Measurements from ENCODE around the gene PGR.

The PGR gene

DNA sequence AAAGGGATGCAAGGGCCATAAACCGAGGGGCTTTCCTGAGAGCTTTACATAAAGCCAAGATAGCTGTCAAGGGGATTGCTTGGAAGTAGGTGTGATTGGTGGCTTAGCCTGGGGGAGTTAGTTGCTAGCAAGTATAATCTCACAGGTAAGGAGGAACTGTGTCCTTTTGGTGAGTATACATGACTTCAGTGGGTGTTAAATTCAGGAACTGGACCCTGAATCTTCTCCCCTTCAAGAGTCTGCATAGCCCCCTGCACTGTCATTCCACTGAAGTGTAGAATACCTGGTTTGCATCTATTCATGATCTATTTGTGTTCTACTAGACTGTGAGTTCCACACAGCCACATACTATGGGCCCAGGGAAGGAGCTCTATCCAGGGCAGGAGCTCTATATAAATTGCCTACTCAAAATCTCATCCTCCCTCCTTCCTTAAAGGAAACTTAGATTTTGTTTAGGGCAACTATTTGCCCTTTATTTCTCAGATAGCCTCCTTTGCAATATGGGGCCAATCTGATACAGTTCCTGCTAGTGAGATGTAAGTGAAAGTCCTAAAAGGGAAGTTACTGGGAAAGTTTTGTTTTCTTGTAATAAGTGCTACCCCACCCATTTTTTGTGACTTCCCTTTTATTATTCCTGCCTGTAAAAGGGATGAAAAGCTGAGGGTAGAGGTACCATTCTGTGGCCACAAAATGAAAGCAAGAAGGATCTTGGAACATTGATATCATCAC, 120.5 kb downstream of the PGR start:
- no peak for DNase-seq

DNA sequence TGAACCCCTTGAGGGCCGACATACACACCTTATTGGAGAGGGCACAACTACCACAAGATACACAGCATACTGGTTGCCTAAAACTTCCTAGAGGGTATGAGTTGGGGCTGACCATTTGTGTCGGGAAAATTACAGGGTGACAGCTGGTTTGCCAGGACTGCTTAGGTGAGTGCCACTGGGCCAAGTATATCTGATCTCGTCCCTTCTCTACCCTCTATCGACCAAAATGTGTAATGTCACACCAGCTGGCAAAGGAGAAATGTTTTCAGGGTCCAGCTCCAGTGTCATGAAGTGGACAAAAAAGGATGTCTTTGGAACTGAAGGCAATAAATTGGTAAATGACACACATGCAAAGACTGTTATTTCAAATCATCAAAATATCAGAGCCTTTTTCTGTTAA, 126.1 kb downstream of the PGR start:
- DNase-seq = no peak

DNA sequence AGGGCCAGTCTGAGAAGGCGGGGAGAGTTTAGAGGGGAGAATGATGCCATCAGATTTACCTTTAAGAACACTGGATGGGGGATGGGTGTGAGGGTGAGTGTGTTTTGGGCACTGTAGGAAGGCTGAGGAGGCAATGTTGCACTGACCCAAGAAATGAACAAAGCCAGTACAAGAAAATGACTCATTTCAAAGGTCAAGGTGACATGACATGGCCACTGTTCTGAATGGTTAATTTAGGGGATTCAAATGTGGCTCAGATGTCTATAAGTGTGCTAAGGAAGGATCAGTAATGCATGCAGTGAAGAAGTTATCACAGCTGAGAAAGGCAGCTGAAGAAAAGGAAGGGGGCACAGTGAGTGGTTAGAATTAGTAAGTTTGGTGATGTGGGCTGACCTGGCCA, 129.9 kb downstream of the PGR start:
- no peak for DNase-seq

DNA sequence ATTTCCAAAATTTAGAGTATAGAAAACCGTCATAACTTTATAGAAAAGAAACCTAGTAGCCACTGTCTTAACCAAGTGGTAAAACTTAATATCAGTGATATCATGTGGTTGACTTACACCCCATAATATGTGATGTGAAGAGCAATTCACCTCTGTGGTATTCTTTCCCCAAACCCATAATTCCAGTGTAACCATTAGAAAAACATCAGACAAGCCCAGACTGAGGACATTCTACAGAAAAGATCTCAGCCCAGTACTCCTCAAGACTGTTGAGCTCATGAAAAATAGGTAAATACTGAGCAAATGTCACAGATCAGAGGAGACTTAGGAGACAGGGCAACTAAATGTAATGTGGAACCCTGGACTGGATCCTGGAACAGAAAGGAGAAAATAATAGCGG, 134.6 kb downstream of the PGR start:
- DNase-seq = no peak

DNA sequence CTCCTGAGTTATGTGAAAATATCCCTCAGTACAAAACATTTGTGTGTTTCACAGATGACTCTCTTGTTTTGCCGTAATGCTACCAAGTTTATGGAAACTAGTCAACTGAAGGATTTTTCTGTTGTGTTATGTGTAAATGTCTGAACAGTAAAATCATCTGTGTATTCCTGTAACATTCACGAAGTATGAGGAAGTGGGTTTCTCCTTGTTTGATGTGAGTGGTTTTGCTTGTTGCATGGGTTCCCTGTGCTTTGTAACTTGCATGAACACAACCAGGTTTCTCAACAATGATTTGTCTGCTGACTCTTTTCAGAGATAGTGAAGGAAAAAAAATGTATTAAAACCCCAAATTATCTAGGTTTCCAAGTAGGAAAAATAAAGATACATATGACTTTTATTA, 138.1 kb downstream of the PGR start:
- DNase-seq = peak; percentile 27

DNA sequence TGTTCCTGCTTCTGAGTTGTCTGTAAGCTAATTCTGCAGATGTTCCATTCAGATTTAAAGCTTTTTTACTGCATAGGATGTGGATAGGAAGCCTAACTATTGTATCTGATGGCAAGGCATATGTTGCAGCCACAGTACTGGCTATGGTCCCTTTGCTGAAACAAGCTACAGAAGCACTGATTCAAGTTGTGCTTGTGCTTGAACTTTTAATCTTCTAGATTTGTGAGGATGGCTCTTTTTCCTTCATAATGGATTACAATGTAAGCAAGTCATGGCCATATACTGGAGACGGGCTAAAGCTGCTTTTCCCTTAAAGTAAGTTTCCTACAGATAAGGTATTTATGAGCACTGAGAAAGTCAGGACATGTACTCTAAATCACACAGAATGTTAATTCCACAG, 138.7 kb downstream of the PGR start:
- DNase-seq = no peak

DNA sequence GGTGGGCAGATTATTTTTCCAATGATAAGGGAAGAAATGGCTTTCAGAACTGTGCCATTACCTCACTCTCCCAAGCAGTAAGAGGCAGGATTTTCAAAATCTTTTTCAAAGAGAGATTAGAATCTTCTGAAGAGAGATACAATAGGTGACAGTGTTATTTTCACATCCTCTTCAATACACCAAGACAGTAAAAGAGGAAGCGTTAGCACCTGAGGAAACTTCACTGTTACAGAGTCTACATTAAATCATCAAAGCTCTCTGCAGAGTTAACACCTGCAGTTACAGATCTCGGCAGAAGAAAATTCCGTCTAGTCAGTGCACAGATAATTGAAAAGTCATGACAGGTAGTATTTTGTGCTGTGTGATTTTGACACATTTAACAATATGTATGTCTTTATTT, 144.9 kb downstream of the PGR start:
- no peak for DNase-seq

DNA sequence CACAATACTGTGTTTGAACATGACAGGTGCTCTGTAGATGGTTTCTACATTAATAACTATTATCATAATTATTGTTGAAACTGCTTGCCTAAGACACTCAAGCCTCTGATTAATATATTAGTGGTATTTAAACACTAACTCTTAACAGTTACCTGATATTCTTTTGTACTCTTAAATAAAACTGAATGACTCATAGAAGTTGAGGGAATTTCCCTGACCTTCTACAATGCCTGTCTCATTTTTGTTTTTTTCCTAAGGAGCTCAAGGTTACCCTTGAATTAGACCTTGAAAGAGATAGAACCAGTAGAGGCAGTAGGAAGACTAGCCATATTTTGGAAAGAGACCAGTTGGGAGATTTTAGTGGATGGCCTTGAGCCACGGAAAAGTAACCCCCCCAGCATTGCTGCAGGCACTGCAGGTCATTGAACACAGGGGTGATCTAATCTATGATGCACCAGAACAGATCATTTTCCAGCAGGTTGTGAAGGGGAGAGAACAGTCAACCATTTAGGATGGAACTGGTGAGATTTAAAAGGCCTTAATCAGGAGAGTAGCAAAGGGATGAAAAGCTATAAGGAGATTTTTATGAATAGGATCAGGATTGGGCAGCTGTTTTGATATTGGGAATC, 148.3 kb downstream of the PGR start:
- DNase-seq = no peak

DNA sequence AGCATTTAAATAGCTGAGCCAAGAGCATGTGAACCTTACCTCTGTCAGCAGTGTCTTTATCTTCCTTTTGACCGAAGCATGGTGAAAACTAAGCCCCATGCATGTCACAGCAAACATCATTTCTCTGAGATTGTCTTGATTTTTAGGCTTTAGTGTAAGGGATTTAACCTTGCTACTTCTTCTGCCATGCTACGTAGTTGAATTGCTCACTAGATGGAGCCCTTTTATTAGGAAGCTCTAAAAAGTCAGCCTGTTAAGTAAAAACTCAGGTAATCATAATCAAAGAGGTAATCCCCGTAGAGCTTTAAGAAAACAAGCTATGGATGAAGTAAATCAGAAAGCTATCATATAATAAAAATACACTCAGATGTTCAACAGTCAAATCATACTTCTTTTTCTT, 149.5 kb downstream of the PGR start:
- no peak for DNase-seq
